Stimulated activated CD4-positive, alpha-beta T cell treated with anti-CD3 and anti-CD28 coated beads, TNF-alpha, amount 100 ng/mL, for 48 hours (primary cell): ENCODE data around the gene FGF1.

Experiments
- DNase-seq, 3 donors: peaks; one replicate each; pipeline ENCODE4 v3.0.0-alpha.2; 2020; ENCODE audit warnings: low read depth in 3 of 3

Gene FGF1

DNA sequence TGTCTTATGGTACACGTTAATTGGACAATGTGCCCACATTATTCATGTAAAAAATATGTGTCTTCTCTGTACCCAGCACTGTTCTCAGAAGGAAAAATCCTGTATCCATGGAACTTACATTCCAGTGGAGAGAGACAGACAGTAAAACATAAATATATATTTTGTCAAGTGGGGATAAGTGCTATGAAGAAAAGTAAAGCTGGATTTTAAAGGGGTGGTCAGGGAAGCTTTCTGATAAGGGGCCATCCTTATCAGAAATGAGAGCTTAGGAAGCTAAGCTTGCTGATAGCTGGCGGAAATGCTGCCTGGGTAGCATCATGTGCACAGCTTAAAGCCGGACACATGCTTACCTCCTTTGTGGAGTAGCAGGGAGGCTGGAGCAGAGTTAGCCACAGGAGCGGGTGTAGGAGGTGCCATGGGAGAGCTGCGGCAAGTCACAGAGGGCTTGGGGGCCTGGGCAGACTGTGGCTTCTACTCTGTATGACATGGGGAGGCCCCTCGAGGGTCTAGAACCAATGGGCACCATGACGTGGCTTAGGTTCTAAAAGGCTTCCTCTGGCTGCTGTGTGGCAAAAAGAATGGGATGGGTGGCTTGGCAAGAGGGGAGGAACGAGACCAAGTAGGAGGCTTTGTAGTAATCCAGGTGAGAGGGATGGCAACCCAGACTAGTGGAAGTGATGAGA lies 141.7 kb downstream of the FGF1 start:
- no peak for DNase-seq

DNA sequence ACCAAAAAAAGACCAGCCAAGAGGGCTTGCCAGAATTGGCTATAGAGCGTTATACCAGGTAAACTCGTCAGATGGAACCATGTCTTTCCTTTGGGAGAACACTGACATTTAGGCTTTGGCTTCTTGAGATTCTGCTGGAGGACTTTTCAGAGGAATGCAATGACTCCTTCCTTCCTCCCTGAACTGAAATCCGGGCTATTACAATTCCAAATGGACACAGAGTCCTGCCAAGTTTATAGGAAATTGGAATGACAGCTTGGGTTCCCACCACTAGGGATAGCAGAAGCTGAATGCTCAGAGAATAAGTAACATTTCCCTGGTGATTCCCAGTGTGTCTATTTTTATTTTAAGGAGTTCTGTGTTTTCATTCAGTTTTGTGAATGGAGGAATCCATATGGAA lies 143.0 kb downstream of the FGF1 start:
- DNase-seq, result no peak
